Smooth muscle cell (in vitro differentiated cells): ENCODE measurements around the gene VEGFB. TPM values are rescaled to one million over a fixed set of nuclear protein-coding genes. Genes with fewer than 3 reads are reported as not detected.

Experiments
- DNase-seq: peaks from one replicate; lab custom pipeline; 2025; ENCODE audit not compliant: unreplicated experiment; lab: John Stamatoyannopoulos, UW
- H2AFZ ChIP-seq: fragments of 200-600 bp; sonication (generic); 2 replicates; pipeline ENCODE4 v1.6.0; 2016; ENCODE audit warnings: antibody characterized with exemption, low read depth, mild to moderate bottlenecking
- H3F3A ChIP-seq: fragments of 200-600 bp; sonication (generic); 2 replicates; pipeline ENCODE4 v1.6.0; 2017; ENCODE audit warnings: antibody characterized with exemption, low read depth
- H3K27ac ChIP-seq: fragments of 200-600 bp; sonication (generic); 2 replicates; pipeline ENCODE4 v1.5.1; 2016; ENCODE audit warnings: low read depth, mild to moderate bottlenecking
- H3K27me3 ChIP-seq: fragments of 200-600 bp; sonication (generic); 2 replicates; pipeline ENCODE4 v1.6.1; 2016; ENCODE audit warnings: low read depth, mild to moderate bottlenecking
- H3K36me3 ChIP-seq: fragments of 200-600 bp; sonication (generic); 2 replicates; pipeline ENCODE4 v1.5.1; 2016; ENCODE audit warnings: low read depth
- H3K4me1 ChIP-seq: fragments of 200-600 bp; sonication (generic); 2 replicates; pipeline ENCODE4 v1.5.1; 2016; ENCODE audit warnings: low read depth
- H3K4me2 ChIP-seq: fragments of 200-600 bp; sonication (generic); 2 replicates; pipeline ENCODE4 v1.6.0; 2016; ENCODE audit warnings: mild to moderate bottlenecking
- H3K4me3 ChIP-seq: fragments of 200-600 bp; sonication (generic); 2 replicates; pipeline ENCODE4 v1.5.1; 2016; ENCODE audit warnings: mild to moderate bottlenecking
- H3K79me2 ChIP-seq: fragments of 200-600 bp; sonication (generic); 2 replicates; pipeline ENCODE4 v1.6.0; 2016; ENCODE audit warnings: low read depth, mild to moderate bottlenecking
- H3K9ac ChIP-seq: fragments of 200-600 bp; sonication (generic); 2 replicates; pipeline ENCODE4 v1.6.0; 2016; ENCODE audit warnings: low read depth
- H3K9me3 ChIP-seq: fragments of 200-600 bp; sonication (generic); replicated peaks from 2 replicates; pipeline ENCODE4 v1.5.1; 2016; ENCODE audit warnings: low read depth
- H4K20me1 ChIP-seq: fragments of 200-600 bp; sonication (generic); 2 replicates; pipeline ENCODE4 v1.6.0; 2016; ENCODE audit warnings: low read depth
- CTCF ChIP-seq: fragments of 200-600 bp; sonication (generic); IDR thresholded peaks from 2 replicates; pipeline ENCODE4 v1.5.1; 2017; ENCODE audit warnings: borderline replicate concordance, mild to moderate bottlenecking, antibody characterized with exemption; ENCODE audit not compliant: insufficient read depth, poor library complexity, severe bottlenecking
- WGBS: methylation state at CpG from one replicate; pipeline ENCODE4 v1.1.7; 2016; ENCODE audit warnings: low lambda C conversion rate; 5-methylcytosine and 5-hydroxymethylcytosine counted together
- polyA plus RNA-seq: library from polyadenylated mRNA; unstranded; fragments of >200 nt; fragmentation: Nextera tagmentation; extraction: Ambion mirVana; gene quantifications from 2 replicates; pipeline ENCODE4 v1.2.1, GENCODE V29; 2016
- total RNA-seq: library from RNA; depleted of rRNA; stranded (reverse); fragments of >200 nt; gene quantifications from 2 replicates; pipeline ENCODE4 v1.2.3, GENCODE V29; 2014

Gene VEGFB
- total and polyA plus RNA-seq, 2 experiments from 2014 or later, result 27.9 to 96.5 TPM

GRCh38 chr11:64252003-64252872, 17.9 kb downstream of the VEGFB start:
- Histone ChIP-seq H3K4me3 (peak overlapping the region; percentile 92), H3K9ac (peak overlapping the region; percentile 75), H3K36me3 (no peaks in the 10 kb centered on the region), H3K27me3 (no peaks in the 10 kb centered on the region), H2AFZ (peak overlapping the region; percentile 66), H3K9me3 (no peaks in the 10 kb centered on the region), H3F3A (no peaks in the 10 kb centered on the region), H3K27ac (no peak overlapping the region), H3K79me2 (peaks cover 8% of the 10 kb centered on the region), H3K4me1 (peaks cover 19% of the 10 kb centered on the region), H4K20me1 (peaks cover 30% of the 10 kb centered on the region), H3K4me2 (peak overlapping the region; percentile 100)
- peak; percentile 33 for TF ChIP-seq CTCF
- no peak for DNase-seq
- WGBS, result 3% methylated on average over 21 of the region's 23 CpGs

GRCh38 chr11:64253043-64253442, 18.7 kb downstream of the VEGFB start:
- WGBS, result 86% methylated on average over 8 of the region's 8 CpGs
- Histone ChIP-seq H3K4me1 (peaks cover 14% of the 10 kb centered on the region), H4K20me1 (peaks cover 30% of the 10 kb centered on the region), H3K4me2 (peak overlapping the region; percentile 100), H3F3A (no peaks in the 10 kb centered on the region), H3K4me3 (peak overlapping the region; percentile 92), H3K36me3 (no peaks in the 10 kb centered on the region), H3K79me2 (peaks cover 8% of the 10 kb centered on the region), H2AFZ (no peak overlapping the region), H3K9me3 (no peaks in the 10 kb centered on the region), H3K27me3 (no peaks in the 10 kb centered on the region), H3K9ac (no peak overlapping the region), H3K27ac (no peak overlapping the region)
- no peak for TF ChIP-seq CTCF
- DNase-seq, result no peak

GRCh38 chr11:64253481-64253880, 19.1 kb downstream of the VEGFB start:
- H3K4me2 ChIP-seq, result no peak overlapping the region
- H3K9ac ChIP-seq, result no peak overlapping the region
- DNase-seq, result no peak

More at GRCh38 chr11:64253481-64253880, 19.1 kb downstream of the VEGFB start:
- Histone ChIP-seq H3F3A (no peaks in the 10 kb centered on the region), H3K27me3 (no peaks in the 10 kb centered on the region), H3K4me1 (peaks cover 14% of the 10 kb centered on the region), H4K20me1 (peaks cover 30% of the 10 kb centered on the region), H3K79me2 (peaks cover 8% of the 10 kb centered on the region), H3K27ac (no peak overlapping the region), H3K4me3 (no peak overlapping the region), H3K36me3 (no peaks in the 10 kb centered on the region), H2AFZ (no peak overlapping the region), H3K9me3 (no peaks in the 10 kb centered on the region)
- TF ChIP-seq CTCF, result no peak
- 91% methylated on average over 5 of the region's 5 CpGs for WGBS
